ENCODE results near the gene CIC. TPM values are rescaled to one million over a fixed set of nuclear protein-coding genes. Genes with fewer than 3 reads are reported as not detected.

Gene CIC
- total and polyA plus RNA-seq, 2 of the 13 experiments (the other 11 are each of a cell fraction or from before 2014, with no cell fraction given), result 5.9 to 8.0 TPM

- no TSS peak for BruUV-seq (replicated peaks)
- Histone ChIP-seq H3K9ac (ENCODE audit: insufficient read depth, low read depth, low read length) (no peak overlapping the region), H3K4me3 (replicated peaks in 1 of 3; ENCODE audit: insufficient read depth in 1 of 3, low read depth in 2 of 3, low read length in 3 of 3) (no peak overlapping the region; a peak in 1 of 6 replicates), H3K4me1 (ENCODE audit: insufficient read depth, low read length) (peaks cover 39% of the 10 kb centered on the region), H3K79me2 (ENCODE audit: insufficient read depth, low read length) (peaks cover 7% of the 10 kb centered on the region), H3K4me2 (ENCODE audit: low read depth, low read length) (no peak overlapping the region), H2AFZ (ENCODE audit: low read length) (no peak overlapping the region), H3K9me3 (ENCODE audit: low read length) (no peaks in the 10 kb centered on the region), H3K27ac (ENCODE audit: extremely low read length, insufficient read depth, low read length) (no peak overlapping the region), H4K20me1 (ENCODE audit: insufficient read depth, low read length) (no peaks in the 10 kb centered on the region), H3K36me3 (replicated peaks in 1 of 2; ENCODE audit: control insufficient read depth in 1 of 2, insufficient read depth in 2 of 2, low read length in 2 of 2) (peaks cover 5 to 21% of the 10 kb centered on the region in 2 experiments; a peak in 4 of 5 replicates), H3K27me3 (ENCODE audit: control insufficient read depth in 1 of 2, insufficient read depth in 2 of 2, low read length in 2 of 2) (no peaks in the 10 kb centered on the region)
- ChIA-PET CTCF (ENCODE audit: low intra/inter-chr PET ratio, low total read pairs) (no interaction called here), POLR2A (interaction anchor here (1.6 kb wide), 1 partner anchor 29 kb away, joined by 4 read pairs; no protein-coding TSS in a partner anchor)
- ATAC-seq, result no peak
- DNase-seq (ENCODE audit: low spot score), result no peak
- WGBS (ENCODE audit: low lambda C conversion rate), result 95% methylated on average over 3 of the region's 3 CpGs
- in situ Hi-C loops (cut with HindIII; ENCODE audit: extremely low pct_ligation_motif_present, low pct_unique_long_range_greater_than_20kb) (no loop called here), intact Hi-C loops (cut with micrococcal nuclease; ENCODE audit: unreplicated experiment) (no loop called here)
- no peak for FAIRE-seq
- no peak for TF ChIP-seq CREB1 (IDR thresholded peaks at IDR 0.05)
- no peak for TF ChIP-seq CREB1 (CRISPR knock-in tag; IDR thresholded peaks at IDR 0.05)
- TF ChIP-seq TFDP2 (CRISPR knock-in tag; IDR thresholded peaks at IDR 0.05), result no peak
- TF ChIP-seq MYPOP (CRISPR knock-in tag; IDR thresholded peaks at IDR 0.05), result no peak
- no peak for TF ChIP-seq ATM (IDR thresholded peaks at IDR 0.05; ENCODE audit: borderline replicate concordance)
- TF ChIP-seq DMTF1 (CRISPR knock-in tag; IDR thresholded peaks at IDR 0.05), result no peak
- no peak for TF ChIP-seq HIVEP1 (CRISPR knock-in tag; IDR thresholded peaks at IDR 0.05)
- no peak for TF ChIP-seq TAF1 (CRISPR knock-in tag; IDR thresholded peaks at IDR 0.05)
- TF ChIP-seq ZNF343 (CRISPR knock-in tag; IDR thresholded peaks at IDR 0.05), result no peak
- no peak for TF ChIP-seq AHR (CRISPR knock-in tag; IDR thresholded peaks at IDR 0.05)
- TF ChIP-seq CSRNP1 (CRISPR knock-in tag; IDR thresholded peaks at IDR 0.05), result no peak
- no peak for TF ChIP-seq FOXK1 (CRISPR knock-in tag; IDR thresholded peaks at IDR 0.05; ENCODE audit: borderline replicate concordance, low read depth)
- TF ChIP-seq ZNF138 (CRISPR knock-in tag; IDR thresholded peaks at IDR 0.05; ENCODE audit: low read depth), result no peak
- no peak for TF ChIP-seq ZNF3 (CRISPR knock-in tag; IDR thresholded peaks at IDR 0.05)
- no peak for TF ChIP-seq ZNF232 (CRISPR knock-in tag; IDR thresholded peaks at IDR 0.05; ENCODE audit: borderline replicate concordance)
- no peak for TF ChIP-seq ZNF18 (CRISPR knock-in tag; IDR thresholded peaks at IDR 0.05; ENCODE audit: insufficient replicate concordance)
- TF ChIP-seq FOXC1 (CRISPR knock-in tag; IDR thresholded peaks at IDR 0.05; ENCODE audit: borderline replicate concordance), result no peak
Measured at GRCh38 chr19:42275517-42275916, 6.5 kb downstream of the CIC start.
